Measurements from ENCODE around the gene RIPOR3. TPM values are rescaled to one million over a fixed set of nuclear protein-coding genes. Genes with fewer than 3 reads are reported as not detected.

Gene RIPOR3
- polyA plus RNA-seq, 1 of the 3 experiments (the other 2 are of a cell fraction), result 1.2 TPM

- no peaks in the 10 kb centered on the region for H3K9me3 ChIP-seq
- no peaks in the 10 kb centered on the region for H3F3A ChIP-seq (replicated peaks; ENCODE audit: insufficient read depth)
- H4K20me1 ChIP-seq (ENCODE audit: insufficient read depth), result no peaks in the 10 kb centered on the region
- H3K79me2 ChIP-seq (ENCODE audit: insufficient read depth), result no peaks in the 10 kb centered on the region
- CTCF ChIA-PET, result interaction anchor here (1.0 to 1.3 kb wide), 2 partner anchors 26 to 58 kb away, joined by 3 read pairs; no protein-coding TSS in a partner anchor
- H3K4me2 ChIP-seq, result no peak overlapping the region
- peaks cover 15 to 26% of the 10 kb centered on the region in 2 experiments; a peak in 2 of 4 replicates for H3K4me1 ChIP-seq (ENCODE audit: control insufficient read depth in 1 of 2, insufficient read depth in 2 of 2, low read depth in 1 of 2, low read length in 1 of 2)
- POLR2A ChIA-PET, result no interaction called here
- WGBS (ENCODE audit: low lambda C conversion rate), result 94% methylated on average over 2 of the region's 5 CpGs
- no peak for TF ChIP-seq TAF1 (IDR thresholded peaks at IDR 0.05; ENCODE audit: borderline replicate concordance, low read depth, low read length)
- no peak for TF ChIP-seq POLR2AphosphoS5 (IDR thresholded peaks at IDR 0.05; ENCODE audit: low read depth, low read length)
- TF ChIP-seq NFIC (IDR thresholded peaks at IDR 0.05; ENCODE audit: borderline replicate concordance), result no peak
- no peak for TF ChIP-seq NRF1 (IDR thresholded peaks at IDR 0.05; ENCODE audit: low read depth, low read length)
- no peak for TF ChIP-seq SMC3 (IDR thresholded peaks at IDR 0.05; ENCODE audit: low read depth, low read length)
- no peak for TF ChIP-seq TEAD4 (IDR thresholded peaks at IDR 0.05; ENCODE audit: borderline replicate concordance, insufficient read depth)
- no peak for TF ChIP-seq RFX5 (IDR thresholded peaks at IDR 0.05; ENCODE audit: low read length)
- no peak for TF ChIP-seq TCF12 (IDR thresholded peaks at IDR 0.05)
- TF ChIP-seq GABPA (IDR thresholded peaks at IDR 0.05; ENCODE audit: low read depth), result no peak
- no peak for TF ChIP-seq RCOR1 (IDR thresholded peaks at IDR 0.05; ENCODE audit: low read length)
- no peak for TF ChIP-seq MXI1 (IDR thresholded peaks at IDR 0.05; ENCODE audit: low read depth, low read length)
- no peak for TF ChIP-seq GATA2 (CRISPR knock-in tag; IDR thresholded peaks at IDR 0.05)
- no peak for TF ChIP-seq FOXM1 (IDR thresholded peaks at IDR 0.05; ENCODE audit: low read depth)
- TF ChIP-seq IRF3 (IDR thresholded peaks at IDR 0.05; ENCODE audit: low read depth, low read length), result no peak
- TF ChIP-seq EZH2phosphoT487 (IDR thresholded peaks at IDR 0.05; ENCODE audit: borderline replicate concordance, low read depth), result no peak
- TF ChIP-seq FOSL2 (IDR thresholded peaks at IDR 0.05; ENCODE audit: borderline replicate concordance, low read depth), result no peak
- TF ChIP-seq ZBTB33 (IDR thresholded peaks at IDR 0.05; ENCODE audit: borderline replicate concordance, low read depth), result no peak
- TF ChIP-seq, protein P1, sequence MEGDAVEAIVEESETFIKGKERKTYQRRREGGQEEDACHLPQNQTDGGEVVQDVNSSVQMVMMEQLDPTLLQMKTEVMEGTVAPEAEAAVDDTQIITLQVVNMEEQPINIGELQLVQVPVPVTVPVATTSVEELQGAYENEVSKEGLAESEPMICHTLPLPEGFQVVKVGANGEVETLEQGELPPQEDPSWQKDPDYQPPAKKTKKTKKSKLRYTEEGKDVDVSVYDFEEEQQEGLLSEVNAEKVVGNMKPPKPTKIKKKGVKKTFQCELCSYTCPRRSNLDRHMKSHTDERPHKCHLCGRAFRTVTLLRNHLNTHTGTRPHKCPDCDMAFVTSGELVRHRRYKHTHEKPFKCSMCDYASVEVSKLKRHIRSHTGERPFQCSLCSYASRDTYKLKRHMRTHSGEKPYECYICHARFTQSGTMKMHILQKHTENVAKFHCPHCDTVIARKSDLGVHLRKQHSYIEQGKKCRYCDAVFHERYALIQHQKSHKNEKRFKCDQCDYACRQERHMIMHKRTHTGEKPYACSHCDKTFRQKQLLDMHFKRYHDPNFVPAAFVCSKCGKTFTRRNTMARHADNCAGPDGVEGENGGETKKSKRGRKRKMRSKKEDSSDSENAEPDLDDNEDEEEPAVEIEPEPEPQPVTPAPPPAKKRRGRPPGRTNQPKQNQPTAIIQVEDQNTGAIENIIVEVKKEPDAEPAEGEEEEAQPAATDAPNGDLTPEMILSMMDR (IDR thresholded peaks at IDR 0.05), result no peak
- no peak for TF ChIP-seq ELF1 (IDR thresholded peaks at IDR 0.05)
- H3K4me3 ChIP-seq (ENCODE audit: low read depth in 2 of 2, low read length in 1 of 2), result no peak overlapping the region
- no peak overlapping the region for H3K9ac ChIP-seq
- H3K36me3 ChIP-seq (replicated peaks in 1 of 2; ENCODE audit: control insufficient read depth in 1 of 2, insufficient read depth in 2 of 2, low read length in 1 of 2), result no peaks in the 10 kb centered on the region
- H3K27me3 ChIP-seq (ENCODE audit: insufficient read depth), result no peaks in the 10 kb centered on the region
- H3K9me2 ChIP-seq, result no peaks in the 10 kb centered on the region
- H3K27ac ChIP-seq (ENCODE audit: low read depth in 2 of 2, low read length in 1 of 2), result no peak overlapping the region
- no peak overlapping the region for H2AFZ ChIP-seq (ENCODE audit: low read depth)
- DNase-seq, result no peak
These were observed 58.6 kb downstream of the RIPOR3 start for GRCh38 chr20:50632701-50633100.

Data from SK-N-SH (cell line).